GM13977 (cell line): ENCODE measurements around the gene ACIN1.

Source experiments
- DNase-seq: peaks from one replicate; pipeline ENCODE4 v3.0.0; 2012; ENCODE audit warnings: low spot score
- CTCF ChIP-seq: IDR thresholded peaks from 2 replicates; pipeline ENCODE4 v1.5.1; 2012; ENCODE audit warnings: mild to moderate bottlenecking, control low read depth; ENCODE audit not compliant: insufficient read depth; ENCODE audit errors: extremely low read depth, missing control alignments
- in situ Hi-C: fragments of 300-500 bp; cut with MboI; formaldehyde crosslinking; loops from one replicate; pipeline ENCODE4 v1.12.0; 2022; ENCODE audit warnings: low sequenced_read_pairs, low pct_unique_long_range_greater_than_20kb, mixed read lengths, inconsistent platforms; ENCODE audit not compliant: unreplicated experiment

Gene ACIN1

DNA sequence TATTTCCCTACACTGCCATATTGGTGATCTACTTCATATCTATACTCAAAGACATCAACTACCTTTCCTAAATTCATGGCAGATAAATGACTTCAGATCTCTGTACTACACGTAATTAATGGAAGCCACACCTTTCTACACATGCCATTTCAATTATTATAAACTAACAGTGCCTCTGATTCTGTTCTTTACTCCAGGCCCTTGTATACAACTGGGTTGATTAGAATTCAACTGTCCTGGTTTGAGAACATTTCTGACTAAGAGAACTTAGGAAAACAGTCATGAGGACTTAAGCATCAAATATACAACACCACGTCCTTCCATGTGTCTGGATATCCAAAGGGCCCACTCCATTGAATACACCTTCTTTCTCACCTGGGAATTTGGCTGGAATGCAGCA is 1.8 kb downstream of the ACIN1 start:
- in situ Hi-C loops, result no loop called here

DNA sequence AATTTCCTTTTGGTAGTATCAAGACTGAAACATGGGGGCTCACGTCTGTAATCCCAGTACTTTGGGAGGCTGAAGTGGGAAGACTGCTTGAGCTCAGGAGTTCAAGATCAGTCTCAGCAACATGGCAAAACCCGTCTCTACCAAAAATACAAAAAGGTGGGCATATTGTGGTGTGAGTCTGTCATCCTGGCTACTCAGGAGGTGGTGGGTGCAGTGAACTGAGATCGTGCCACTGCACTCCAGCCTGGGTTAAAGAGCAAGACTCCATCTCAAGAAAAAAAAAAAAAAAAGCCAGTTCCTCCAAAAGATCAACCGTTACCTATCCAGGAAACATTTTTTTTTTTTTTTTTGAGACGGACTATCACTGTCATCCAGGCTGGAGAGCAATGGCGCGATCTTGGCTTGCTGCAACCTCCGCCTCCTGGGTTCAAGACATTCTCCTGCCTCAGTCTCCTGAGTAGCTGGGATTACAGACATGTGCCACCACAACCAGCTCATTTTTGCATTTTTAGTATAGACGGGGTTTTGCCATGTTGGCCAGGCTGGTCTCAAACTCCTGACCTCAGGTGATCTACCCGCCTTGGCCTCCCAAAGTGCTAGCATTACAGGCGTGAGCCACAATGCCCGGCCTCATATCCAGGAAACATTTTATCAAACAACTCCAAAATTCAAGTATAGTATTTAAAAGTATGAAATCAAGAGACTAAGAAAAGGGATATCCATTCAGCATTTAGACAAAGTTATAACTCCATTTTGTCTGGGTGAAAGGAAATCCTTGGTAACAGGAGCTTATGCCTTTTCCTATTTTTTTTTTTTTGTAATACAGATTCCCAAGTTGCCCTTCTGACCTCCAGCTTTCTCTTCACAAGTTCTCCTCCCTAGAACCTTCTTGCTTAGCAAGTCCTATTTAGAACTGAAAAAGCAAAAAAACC is 3.4 kb downstream of the ACIN1 start:
- in situ Hi-C loops, result no loop called here
- no peak for TF ChIP-seq CTCF
- DNase-seq, result no peak

More for the DNA sequence above, 1.8 kb downstream of the ACIN1 start:
- TF ChIP-seq CTCF, result no peak
- no peak for DNase-seq

- TF ChIP-seq CTCF, result no peak
- no peak for DNase-seq
- in situ Hi-C loops, result no loop called here
Observed at GRCh38 chr14:23090254-23090636, 4.7 kb downstream of the ACIN1 start.

GRCh38 chr14:23089498-23090253 is 5.3 kb downstream of the ACIN1 start:
- in situ Hi-C loops, result no loop called here
- no peak for TF ChIP-seq CTCF

GRCh38 chr14:23086565-23086964 is 8.4 kb downstream of the ACIN1 start:
- in situ Hi-C loops, result no loop called here
- DNase-seq, result no peak
- no peak for TF ChIP-seq CTCF

More at GRCh38 chr14:23089498-23090253, 5.3 kb downstream of the ACIN1 start:
- no peak for DNase-seq

DNA sequence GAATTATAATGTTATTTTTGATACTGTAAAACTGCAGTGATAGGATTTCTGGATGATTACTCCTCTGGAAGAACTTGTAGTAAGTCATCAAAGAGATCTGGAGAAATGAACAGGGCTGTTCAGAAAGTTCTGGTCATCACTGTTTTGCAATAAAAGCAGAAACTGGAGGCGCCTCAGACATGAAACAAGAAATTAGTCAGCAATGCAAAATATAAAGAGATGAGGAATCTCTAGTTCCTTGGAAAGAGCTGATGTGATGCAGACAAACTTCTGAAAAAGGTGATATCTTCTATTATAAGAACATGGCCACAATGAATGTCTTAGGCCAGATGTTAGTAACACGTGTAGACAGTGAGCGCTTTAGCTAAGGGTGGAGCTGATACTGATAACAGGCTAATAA is 9.5 kb downstream of the ACIN1 start:
- DNase-seq, result no peak
- in situ Hi-C loops, result no loop called here
- TF ChIP-seq CTCF, result no peak
